Heart left ventricle (tissue), 16 donors: ENCODE data around the gene PRRT1B. TPM values are rescaled to one million over a fixed set of nuclear protein-coding genes. Genes with fewer than 3 reads are reported as not detected.
A peak's percentile ranks its signal among the peaks of the same experiment; 100 is the strongest.

Source experiments
- ATAC-seq, 4 donors: fragments of 200-7000 bp; cut with Tn5 transposase; one replicate each; pipeline ENCODE4 v1.9.1; 2020 to 2022; ENCODE audit warnings: moderate library complexity in 4 of 4, mild to moderate bottlenecking in 3 of 4, moderate number of reproducible peaks in 1 of 4
- DNase-seq, 5 donors: peaks; one replicate each; pipeline ENCODE4 v3.0.0-alpha.2; 2020
- H3K27ac ChIP-seq, 12 donors: fragments of 200-600 bp; sonication (generic) in 4 of 12; one replicate each; pipeline versions ENCODE4 v1.5.0 to v1.8.0; 2016 to 2022; ENCODE audit warnings: mild to moderate bottlenecking in 2 of 12
- H3K27me3 ChIP-seq, 9 donors: fragments of 200-600 bp; sonication (generic) in 2 of 9; one replicate each; pipeline versions ENCODE4 v1.5.1 to v1.8.0; 2016 to 2022; ENCODE audit warnings: mild to moderate bottlenecking in 3 of 9
- H3K36me3 ChIP-seq, 9 donors: fragments of 200-600 bp; sonication (generic) in 2 of 9; one replicate each; pipeline versions ENCODE4 v1.5.0 to v1.8.0; 2018 to 2022; ENCODE audit warnings: mild to moderate bottlenecking in 2 of 9
- H3K4me1 ChIP-seq, 12 donors: fragments of 200-600 bp; sonication (generic) in 4 of 12; one replicate each; pipeline versions ENCODE4 v1.5.0 to v1.8.0; 2016 to 2022; ENCODE audit warnings: mild to moderate bottlenecking in 3 of 12
- H3K4me3 ChIP-seq, 12 donors: fragments of 200-600 bp; sonication (generic) in 4 of 12; one replicate each; pipeline versions ENCODE4 v1.5.0 to v1.8.0; 2017 to 2022; ENCODE audit warnings: mild to moderate bottlenecking in 9 of 12, moderate library complexity in 4 of 12
- H3K9me3 ChIP-seq, 12 donors: fragments of 200-600 bp; sonication (generic) in 4 of 12; one replicate each; pipeline versions ENCODE4 v1.5.0 to v1.8.0; 2016 to 2022; ENCODE audit warnings: mild to moderate bottlenecking in 1 of 12
- POLR2A ChIP-seq, 2 donors: fragments of 450-650 bp; IDR thresholded peaks; one replicate each; pipeline ENCODE4 v1.6.1; 2017; ENCODE audit warnings: antibody characterized with exemption in 2 of 2, mild to moderate bottlenecking in 2 of 2, moderate library complexity in 2 of 2
- WGBS, 4 donors: extraction: QIAGEN DNeasy Blood & Tissue Kit in 2 of 4; methylation state at CpG; one replicate each; pipeline versions ENCODE4 v1.1.5 to v1.1.7; 2013 to 2018; 5-methylcytosine and 5-hydroxymethylcytosine counted together
- intact Hi-C, 10 donors: fragments of 100-400 bp; cut with DNase I; formaldehyde crosslinking; loops; one replicate each; pipeline versions ENCODE4 v1.11.1 to v1.14.2; 2022
- polyA plus RNA-seq, 2 donors: library from polyadenylated mRNA; stranded (reverse); fragments of 200-250 nt; gene quantifications; one replicate each; pipeline ENCODE4 v1.2.3, GENCODE V29; 2013
- total RNA-seq, 9 donors: library from RNA; depleted of rRNA in 2 of 9; stranded (reverse); fragments of >200 nt in 2 of 9; fragmentation: NEBNext Ultra II Directional in 3 of 9; extraction: Animal tissue kit (Norgen Biotek cat#: 25700) in 3 of 9; gene quantifications; one replicate each; pipeline versions ENCODE4 v1.1.0 to v1.2.4, GENCODE V29; 2016 to 2023
- TF ChIP-seq, protein P1 (sequence below), 12 donors: fragments of 200-600 bp; sonication (generic) in 4 of 12; IDR thresholded peaks; one replicate each; pipeline versions ENCODE4 v1.5.0 to v1.8.0; 2018 to 2022; ENCODE audit warnings: antibody characterized with exemption in 12 of 12, mild to moderate bottlenecking in 5 of 12
- donor health status: ischemic (EF 13 %, LVEDD 7.1; RV severe dilation, severe dysfunction).
- donor health status: healthy with polysubstance abuse.
- donor health status: DM: no; HTN: yes; CAD: no.
- donor health status: DM: no; HTN: no; CAD: no.
- donor health status: ischemic (EF 25% LVEDD 6.9; RV normal size, moderate dysfunction).
- donor health status: ischemic (EF 25% LVEDD 5.7; RV mildly dilated, moderate dysfunction).
- donor health status: healthy.
- donor health status: DM: yes; HTN: yes; CAD: no.
- donor health status: ischemic (EF 35%, LVEDD 5.7; RV mildly dilated, moderate dysfunction).
- donor health status: nonischemic (EF 11% LVEDD 7.7; RV severe dilation, severe dysfunction).
- donor health status: DM: yes; HTN: yes; CAD: no.
- donor health status: PGD.
- donor health status: ischemic (EF 29% LVEDD 5.4; RV normal size, mild dysfunction).
- donor health status: nonischemic (EF 23%, LVEDD 6.1; RV moderate dilation, normal function).

Gene PRRT1B
- total and polyA plus RNA-seq, 11 donors = not detected

- ATAC-seq (no peak), DNase-seq (peak in 1 of 5 donors; percentile 22)
- peaks cover 3 to 44% (median 23%) of the 10 kb centered on the region in 12 donors for H3K4me1 ChIP-seq
- H3K9me3 ChIP-seq = no peaks in the 10 kb centered on the region
- H3K36me3 ChIP-seq = peaks cover 3 to 96% (median 82%) of the 10 kb centered on the region in 9 donors
- no peak overlapping the region for H3K4me3 ChIP-seq
- peak overlapping the region in 1 of 12 donors; percentile 2 for H3K27ac ChIP-seq
- 88 to 92% (median 91%) methylated on average over 8 to 9 of the region's 9 CpGs for WGBS, 4 donors
- no peaks in the 10 kb centered on the region for H3K27me3 ChIP-seq
- intact Hi-C loops = loop anchor here in 1 of 10 donors (10.0 kb wide), 1 partner anchor 62 kb away; no protein-coding TSS in a partner anchor
- TF ChIP-seq, protein P1, sequence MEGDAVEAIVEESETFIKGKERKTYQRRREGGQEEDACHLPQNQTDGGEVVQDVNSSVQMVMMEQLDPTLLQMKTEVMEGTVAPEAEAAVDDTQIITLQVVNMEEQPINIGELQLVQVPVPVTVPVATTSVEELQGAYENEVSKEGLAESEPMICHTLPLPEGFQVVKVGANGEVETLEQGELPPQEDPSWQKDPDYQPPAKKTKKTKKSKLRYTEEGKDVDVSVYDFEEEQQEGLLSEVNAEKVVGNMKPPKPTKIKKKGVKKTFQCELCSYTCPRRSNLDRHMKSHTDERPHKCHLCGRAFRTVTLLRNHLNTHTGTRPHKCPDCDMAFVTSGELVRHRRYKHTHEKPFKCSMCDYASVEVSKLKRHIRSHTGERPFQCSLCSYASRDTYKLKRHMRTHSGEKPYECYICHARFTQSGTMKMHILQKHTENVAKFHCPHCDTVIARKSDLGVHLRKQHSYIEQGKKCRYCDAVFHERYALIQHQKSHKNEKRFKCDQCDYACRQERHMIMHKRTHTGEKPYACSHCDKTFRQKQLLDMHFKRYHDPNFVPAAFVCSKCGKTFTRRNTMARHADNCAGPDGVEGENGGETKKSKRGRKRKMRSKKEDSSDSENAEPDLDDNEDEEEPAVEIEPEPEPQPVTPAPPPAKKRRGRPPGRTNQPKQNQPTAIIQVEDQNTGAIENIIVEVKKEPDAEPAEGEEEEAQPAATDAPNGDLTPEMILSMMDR (IDR thresholded peaks at IDR 0.05) = no peak
- TF ChIP-seq POLR2A (IDR thresholded peaks at IDR 0.05) = no peak
These were observed 57.9 kb downstream of the PRRT1B start for GRCh38 chr9:131603199-131603598.

DNA sequence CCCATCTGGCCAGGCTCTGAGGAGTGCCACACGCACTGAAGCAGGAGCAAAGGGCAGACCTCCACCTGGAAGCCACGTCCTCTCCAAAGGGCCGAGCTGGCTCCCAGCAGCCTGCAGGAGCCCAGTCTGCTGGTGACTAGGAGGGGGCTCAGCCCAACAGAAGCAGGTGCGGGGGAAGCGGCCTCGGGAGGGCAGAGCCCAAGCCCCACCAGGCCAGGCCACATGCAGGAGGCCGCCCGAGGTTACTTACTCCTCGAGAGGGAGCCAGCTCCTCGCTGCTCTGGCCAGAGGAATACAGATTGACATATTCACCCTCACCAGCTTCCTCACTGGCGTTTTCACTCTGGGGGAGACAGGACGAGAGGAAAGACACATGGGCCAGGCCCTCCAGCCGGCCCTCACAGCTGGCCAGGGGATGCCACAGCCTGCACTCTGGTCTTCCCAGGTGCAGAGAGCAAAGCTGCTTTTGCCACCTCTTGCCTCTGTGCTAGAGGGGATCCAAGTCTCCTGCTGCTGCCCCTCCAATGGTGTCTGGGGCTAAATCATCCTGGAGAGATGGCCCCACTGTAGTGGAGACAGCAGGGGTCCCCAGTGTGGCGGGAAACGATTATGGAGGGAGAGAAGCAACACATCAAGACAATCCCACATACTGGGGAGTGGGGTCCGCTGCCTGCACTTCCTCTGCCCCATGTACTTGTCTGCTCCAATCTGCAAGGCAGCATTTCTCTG is 58.6 kb downstream of the PRRT1B start:
- Histone ChIP-seq H3K27ac (peak overlapping the region in 4 of 12 donors; percentile 2 to 45 (median 34)), H3K9me3 (no peaks in the 10 kb centered on the region), H3K4me3 (no peak overlapping the region), H3K27me3 (no peaks in the 10 kb centered on the region), H3K36me3 (peaks cover 3 to 96% (median 76%) of the 10 kb centered on the region in 9 donors), H3K4me1 (peaks cover 3 to 50% (median 27%) of the 10 kb centered on the region in 12 donors)
- no peak for TF ChIP-seq POLR2A (IDR thresholded peaks at IDR 0.05)
- TF ChIP-seq, protein P1 (IDR thresholded peaks at IDR 0.05) = no peak
- DNase-seq (peak in 1 of 5 donors; percentile 31), ATAC-seq (no peak)
- intact Hi-C loops = loop anchor here in 1 of 10 donors (10.0 kb wide), 1 partner anchor 61 kb away; no protein-coding TSS in a partner anchor
- WGBS, 4 donors = 75 to 80% (median 77%) methylated on average over 7 to 16 of the region's 16 CpGs

GRCh38 chr9:131605770-131606590 is 60.7 kb downstream of the PRRT1B start:
- Histone ChIP-seq H3K27ac (peak overlapping the region in 2 of 12 donors; percentile 12 to 68), H3K4me1 (peaks cover 12 to 71% (median 46%) of the 10 kb centered on the region in 12 donors), H3K9me3 (no peaks in the 10 kb centered on the region), H3K36me3 (peaks cover 3 to 95% (median 55%) of the 10 kb centered on the region in 9 donors), H3K4me3 (no peak overlapping the region), H3K27me3 (no peaks in the 10 kb centered on the region)
- TF ChIP-seq POLR2A (IDR thresholded peaks at IDR 0.05) = no peak
- TF ChIP-seq, protein P1 (IDR thresholded peaks at IDR 0.05) = no peak
- 82 to 89% (median 86%) methylated on average over 9 of the region's 9 CpGs for WGBS, 4 donors
- no peak for DNase-seq
- no peak for ATAC-seq
- intact Hi-C loops = loop anchor here in 5 of 10 donors (5.0 to 10.0 kb wide), 4 partner anchors 59 to 131 kb away; no protein-coding TSS in a partner anchor
